HG03045 (cell line): ENCODE results near the gene OCEL1.

Experiments
- ATAC-seq: cut with Tn5 transposase; IDR thresholded peaks from one replicate; pipeline ENCODE4 v1.9.1; 2021; ENCODE audit warnings: mild to moderate bottlenecking, moderate library complexity; ENCODE audit not compliant: unreplicated experiment

Gene OCEL1

DNA sequence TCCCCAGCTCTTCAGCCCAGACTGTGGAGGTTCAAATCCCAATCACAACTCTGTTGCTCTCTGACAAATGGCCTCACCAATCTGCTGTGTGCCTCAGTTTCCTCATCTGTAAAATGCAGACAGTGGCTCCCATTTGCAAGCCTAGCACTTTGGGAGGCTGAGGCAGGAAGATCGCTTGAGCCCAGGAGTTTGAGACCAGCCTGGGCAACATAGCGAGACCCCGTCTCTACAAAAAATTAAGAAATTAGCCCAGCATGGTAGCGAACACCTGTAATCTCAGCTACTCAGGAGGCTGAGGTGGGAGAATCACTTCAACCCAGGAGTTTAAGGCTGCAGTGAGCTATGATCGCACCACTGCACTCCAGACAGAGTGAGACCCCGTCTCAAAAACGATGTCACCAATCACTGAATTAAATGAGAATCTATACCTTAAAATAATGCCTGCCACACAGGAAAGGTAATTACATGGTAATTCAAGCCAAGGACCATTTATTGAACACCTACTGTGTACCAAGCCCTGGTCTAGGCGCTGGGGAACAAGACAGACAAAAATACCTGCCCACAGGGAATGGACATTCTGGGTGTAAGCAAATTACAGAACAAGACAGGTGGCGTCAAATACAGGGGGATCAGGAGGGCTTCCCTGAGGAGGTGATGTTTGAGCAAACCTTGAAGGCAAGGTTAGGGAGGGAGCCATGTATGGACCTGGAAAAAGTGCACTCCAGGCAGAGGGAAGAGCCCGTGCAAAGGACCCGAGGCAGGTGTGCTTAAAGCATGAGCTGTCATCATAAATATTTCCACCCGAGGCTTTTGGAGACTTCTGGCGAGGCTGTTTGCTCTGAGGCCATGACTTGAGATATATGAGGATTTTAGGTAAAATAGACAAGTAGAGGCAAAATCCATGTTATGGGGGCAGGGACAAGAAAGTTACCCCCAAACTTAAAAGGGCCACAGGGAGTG is 12.0 kb downstream of the OCEL1 start:
- ATAC-seq = no peak

- no peak for ATAC-seq
These were observed 14.2 kb downstream of the OCEL1 start for GRCh38 chr19:17240062-17240752.

GRCh38 chr19:17240826-17241399 is 14.9 kb downstream of the OCEL1 start:
- no peak for ATAC-seq

- ATAC-seq = no peak
These were observed 16.6 kb downstream of the OCEL1 start for GRCh38 chr19:17242431-17243208.

GRCh38 chr19:17243211-17243829 is 17.3 kb downstream of the OCEL1 start:
- ATAC-seq = no peak

DNA sequence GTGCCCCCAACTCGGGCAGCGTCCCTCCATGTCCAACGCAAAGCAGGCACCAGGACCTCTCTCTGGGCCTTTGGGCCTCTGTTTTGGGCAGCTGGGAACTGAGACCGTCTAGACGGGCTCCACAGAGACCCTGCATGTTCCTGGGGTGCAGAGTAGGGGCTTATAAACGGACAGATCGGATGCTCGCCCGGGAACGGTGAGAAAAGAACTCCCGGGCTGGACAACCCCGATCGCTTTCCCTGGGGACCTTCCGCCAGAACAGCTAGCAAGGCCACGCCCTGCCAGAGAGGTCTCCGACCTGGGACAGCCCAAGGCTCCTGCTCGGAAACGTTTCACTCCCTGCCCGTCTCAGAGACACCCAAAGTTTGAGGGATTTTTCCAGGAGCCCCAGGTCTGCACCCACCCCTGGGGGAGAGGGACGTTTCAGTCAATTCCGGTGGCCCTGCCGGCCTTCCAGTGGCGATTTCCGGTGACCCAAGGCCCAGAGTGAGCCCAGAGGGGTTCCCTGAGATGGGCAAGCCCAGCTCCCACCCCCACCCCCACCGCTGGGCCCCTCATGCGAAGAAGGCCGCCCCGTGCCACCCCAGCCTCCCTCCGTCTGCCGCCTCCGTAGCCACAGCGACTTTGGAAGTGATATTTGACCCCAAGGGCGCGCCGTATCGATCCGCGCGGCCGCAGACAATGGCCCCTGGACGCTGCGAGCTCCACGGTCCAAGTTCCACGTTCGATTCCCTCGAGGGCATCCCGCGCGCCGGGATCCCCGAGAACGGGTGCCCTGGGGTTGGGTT is 18.0 kb downstream of the OCEL1 start:
- no peak for ATAC-seq

DNA sequence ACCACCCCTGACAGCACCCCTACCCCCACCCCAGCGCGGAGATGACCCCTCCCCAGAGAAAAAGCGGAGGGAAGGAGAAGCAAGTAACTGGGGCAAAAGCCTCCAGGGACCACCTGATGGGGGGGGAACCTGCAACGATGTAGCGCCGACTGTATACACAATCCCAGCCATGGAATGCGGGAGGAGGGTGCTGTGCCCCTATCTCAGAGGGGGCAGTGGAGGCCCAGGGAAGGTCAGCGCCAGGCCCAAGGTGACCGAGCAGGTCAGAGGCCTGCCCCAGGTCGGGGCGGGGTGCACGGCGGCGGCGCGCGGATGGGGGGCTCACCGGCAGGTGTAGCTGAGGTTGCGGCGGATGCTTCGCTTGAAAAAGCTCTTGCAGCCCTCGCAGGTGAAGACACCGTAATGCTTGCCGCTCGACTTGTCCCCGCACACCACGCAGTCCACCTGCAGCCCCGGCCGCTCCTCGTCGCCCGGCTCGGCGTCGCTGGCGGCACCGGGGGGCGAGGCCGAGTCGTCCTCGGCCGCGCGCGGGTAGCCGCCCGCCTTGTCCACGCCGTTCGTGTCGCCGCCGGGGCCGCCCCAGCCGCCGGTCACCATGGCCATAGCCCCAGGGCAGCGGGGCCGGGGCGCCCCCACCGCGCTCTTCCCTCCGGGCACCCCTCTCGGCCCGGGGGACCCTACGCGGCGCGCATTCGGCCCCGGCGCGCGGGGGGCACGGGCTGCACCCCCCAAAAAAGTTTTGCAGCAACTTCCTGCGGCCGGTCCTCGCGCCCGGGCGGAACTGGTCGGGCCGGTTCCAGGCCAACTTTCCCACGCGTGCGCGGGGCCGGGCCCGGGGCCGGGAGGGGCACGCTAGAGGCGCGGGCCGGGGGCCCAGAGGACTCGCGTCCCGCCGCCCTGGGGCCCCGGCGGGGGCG is 18.9 kb downstream of the OCEL1 start:
- ATAC-seq = peak; percentile 5

DNA sequence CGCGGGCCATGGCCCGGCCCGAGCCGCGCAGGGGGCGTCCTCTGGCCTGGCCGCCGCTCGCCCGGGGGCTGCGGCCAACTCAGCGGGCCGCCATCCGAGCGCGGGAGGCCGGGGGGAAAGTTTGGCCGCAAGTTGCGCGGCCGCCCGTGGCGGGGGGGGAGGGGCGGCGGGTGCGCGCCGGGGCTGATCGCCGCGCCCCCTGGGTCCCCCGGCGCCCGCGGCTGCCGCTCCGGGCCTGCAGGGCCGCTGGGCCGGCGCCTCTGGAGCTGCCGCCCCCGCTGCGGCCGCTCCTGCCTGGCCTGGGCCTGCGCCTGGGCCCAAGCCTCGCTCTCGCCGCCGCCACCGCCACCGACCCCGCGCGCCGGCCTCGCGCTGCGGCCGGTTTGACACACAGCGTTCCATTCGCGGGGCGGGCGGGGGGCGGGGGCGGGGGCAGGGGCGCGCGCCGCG is 19.5 kb downstream of the OCEL1 start, which contains the start of gene NR2F6:
NR2F6 (minus strand) TSS at position 385 of the 450 bp plus-strand sequence. CDS start 699 bp downstream, outside the sequence.
- peak; percentile 21 for ATAC-seq

GRCh38 chr19:17246681-17247425 is 20.8 kb downstream of the OCEL1 start:
- ATAC-seq = peak; percentile 6

DNA sequence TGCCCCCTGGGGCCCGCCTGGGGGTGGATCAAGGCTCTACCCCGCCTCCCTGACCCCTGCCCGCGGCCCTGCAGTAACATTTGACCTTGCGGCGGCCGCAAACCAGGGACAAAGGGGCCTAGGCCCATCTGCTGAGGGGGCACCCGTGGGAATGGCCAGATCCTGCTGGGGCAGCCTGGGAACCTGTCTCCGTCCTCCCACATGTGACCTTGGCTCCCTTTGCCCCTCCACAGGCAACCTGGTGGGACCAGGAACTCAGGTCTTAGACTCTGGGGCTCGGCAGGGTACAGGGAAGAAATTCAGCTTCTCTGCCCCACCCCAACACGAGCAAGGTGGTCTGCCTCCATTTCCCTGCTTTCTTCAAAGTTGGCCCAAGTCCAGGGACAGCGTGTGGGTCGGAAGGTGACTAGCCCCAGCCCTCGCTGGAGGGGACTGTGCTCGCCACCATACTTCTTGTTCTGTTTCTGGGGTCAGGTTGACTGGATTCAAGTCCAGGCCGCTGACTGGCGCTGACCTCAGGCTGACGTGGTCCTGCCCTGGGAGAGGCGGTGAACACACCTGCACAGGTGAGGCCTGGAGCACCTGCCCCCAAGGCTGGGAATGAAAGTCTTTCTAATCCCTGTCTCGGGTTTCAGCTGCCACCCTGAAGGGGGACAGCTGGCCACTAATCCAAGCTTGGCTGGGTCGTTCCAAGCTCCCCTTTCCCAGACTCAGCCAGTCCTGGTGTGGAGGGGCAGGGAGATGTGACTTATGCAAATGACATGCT is 22.2 kb downstream of the OCEL1 start:
- ATAC-seq = no peak

DNA sequence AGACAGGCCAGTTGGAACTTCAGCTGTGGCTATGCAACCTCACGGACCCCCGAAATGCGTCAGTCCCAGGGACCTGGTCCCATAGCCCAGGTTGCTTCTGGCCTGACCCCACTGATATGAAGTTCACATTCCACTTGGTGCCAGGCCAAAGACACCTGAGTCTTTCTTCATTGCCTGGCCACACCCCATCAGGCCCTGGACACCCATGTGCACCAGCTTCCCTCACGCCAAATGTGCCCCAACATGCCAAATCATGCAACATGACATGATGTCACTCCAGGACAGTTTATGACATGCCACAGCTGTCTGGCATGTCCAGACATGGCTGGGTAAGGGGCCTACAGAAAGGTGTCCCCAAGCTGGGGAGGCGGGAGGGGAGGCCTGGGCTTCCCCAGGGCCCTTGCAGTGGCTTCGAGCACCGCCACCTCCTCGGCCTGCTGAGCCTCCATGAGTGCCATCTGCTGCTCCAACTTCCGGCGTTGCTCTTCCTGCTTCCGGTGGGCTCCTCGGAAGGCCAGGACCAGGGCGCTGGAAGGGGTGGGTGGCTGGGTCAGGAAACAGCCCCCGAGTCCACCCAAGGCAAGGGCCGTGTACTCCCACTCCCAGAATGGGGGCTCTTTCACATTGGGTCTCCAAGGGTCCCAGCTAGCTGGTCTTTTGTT is 24.0 kb downstream of the OCEL1 start:
- no peak for ATAC-seq

DNA sequence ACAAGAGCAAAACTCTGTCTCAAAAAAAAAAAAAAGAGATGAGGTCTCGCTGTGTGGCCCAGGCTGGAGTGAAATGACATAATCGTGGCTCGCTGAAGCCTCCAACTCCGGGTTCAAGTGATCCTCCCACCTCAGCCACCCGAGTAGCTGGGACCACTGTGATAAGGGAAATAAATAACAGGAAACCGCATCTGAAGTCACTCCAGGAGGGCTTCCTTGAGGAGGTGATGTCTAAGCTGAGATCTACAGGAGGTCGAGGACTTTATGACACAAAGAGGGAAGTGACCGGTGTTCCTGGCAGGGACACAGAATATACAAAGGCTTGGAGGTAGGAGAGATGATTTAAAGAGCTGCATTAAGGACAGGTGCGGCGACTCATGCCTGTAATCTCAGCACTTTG is 28.6 kb downstream of the OCEL1 start:
- ATAC-seq = no peak

DNA sequence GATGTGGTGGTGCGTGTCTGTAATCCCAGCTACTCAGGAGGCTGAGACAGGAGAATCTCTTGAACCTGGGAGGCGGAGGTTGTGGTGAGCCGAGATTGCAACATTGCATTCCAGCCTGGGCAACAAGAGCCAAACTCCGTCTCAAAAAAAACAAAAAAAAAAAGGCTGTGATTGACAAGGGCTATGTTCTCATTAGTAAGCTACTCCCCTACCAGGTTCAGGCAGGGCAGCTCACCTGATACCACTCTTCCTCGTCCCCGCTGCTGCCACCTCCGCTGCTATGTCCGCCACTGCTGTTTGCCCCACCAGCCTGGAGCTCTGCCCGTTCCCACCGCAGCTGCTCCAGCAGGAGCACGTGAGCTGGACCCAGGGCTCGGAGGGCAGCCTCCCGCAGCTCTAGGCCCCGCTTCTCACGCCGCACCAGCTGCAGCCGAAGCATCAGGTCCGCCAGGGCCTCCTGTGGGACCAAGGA is 29.2 kb downstream of the OCEL1 start:
- no peak for ATAC-seq

- ATAC-seq = no peak
These were observed 30.1 kb downstream of the OCEL1 start for GRCh38 chr19:17256130-17256529.

DNA sequence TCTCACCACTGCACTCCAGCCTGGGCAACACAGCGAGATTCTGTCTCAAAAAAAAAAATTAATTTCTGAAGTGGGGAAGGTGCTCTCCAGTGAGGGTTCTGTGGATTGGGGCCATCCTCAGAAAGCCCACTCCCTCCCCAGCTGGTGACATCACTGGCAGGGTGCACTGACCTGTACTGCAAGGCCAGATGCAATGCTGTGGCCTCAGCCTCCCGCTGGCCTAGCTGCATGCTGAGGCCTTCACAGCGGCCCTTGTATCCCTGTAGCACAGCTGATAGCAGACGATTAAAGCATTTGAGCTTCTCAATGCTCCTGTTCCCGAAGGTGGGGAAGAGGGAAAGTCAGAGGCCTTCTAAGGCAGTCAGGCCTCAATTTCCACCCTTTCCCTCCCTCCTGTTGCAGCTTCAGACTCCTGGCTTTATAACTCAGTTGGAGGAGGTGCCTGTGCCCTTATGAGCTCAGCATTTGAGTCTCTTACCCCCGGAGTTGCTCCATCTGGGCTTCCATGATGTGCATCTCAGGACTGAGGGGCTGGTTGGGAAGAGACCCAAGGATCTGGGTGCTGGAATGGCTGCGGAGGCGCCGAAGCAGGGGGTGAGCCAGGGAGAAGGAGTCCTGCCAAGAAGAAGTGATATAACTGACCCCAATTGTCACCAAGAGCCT is 33.2 kb downstream of the OCEL1 start:
- no peak for ATAC-seq

DNA sequence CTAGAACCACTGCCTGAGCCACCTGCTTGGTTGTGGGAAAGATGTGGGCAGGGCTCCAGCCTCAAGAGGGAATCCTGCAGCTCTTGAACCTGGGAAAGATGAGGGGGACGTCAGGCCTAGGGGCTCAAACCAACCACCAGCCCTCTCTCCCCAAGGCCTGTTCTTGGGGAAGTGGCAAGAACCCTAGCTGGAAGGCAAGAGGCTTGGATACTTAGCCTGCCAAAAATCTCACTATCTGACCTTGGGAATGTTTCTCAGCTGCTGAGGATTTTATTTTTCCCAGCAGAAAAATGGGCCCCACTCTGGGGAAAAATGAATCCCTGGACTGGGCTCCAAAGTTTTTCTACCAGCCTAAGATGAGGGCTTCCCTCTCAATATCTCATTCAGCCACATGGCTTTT is 33.9 kb downstream of the OCEL1 start:
- ATAC-seq = no peak
